GM21360 (cell line): ENCODE measurements around the gene GRIK2.
"Not testable (repeated sequence)": the region's sequence is repeated elsewhere in the genome, so short reads cannot be mapped to it uniquely, and the experiment has no call there.

Experiments
- ATAC-seq: cut with Tn5 transposase; IDR thresholded peaks from one replicate; pipeline ENCODE4 v1.9.1; 2021; ENCODE audit warnings: mild to moderate bottlenecking, moderate library complexity; ENCODE audit not compliant: unreplicated experiment

The GRIK2 gene

GRCh38 chr6:101614774-101615173 is 221.3 kb downstream of the GRIK2 start:
- no peak for ATAC-seq

GRCh38 chr6:101626269-101626668 is 232.8 kb downstream of the GRIK2 start:
- no peak for ATAC-seq

DNA sequence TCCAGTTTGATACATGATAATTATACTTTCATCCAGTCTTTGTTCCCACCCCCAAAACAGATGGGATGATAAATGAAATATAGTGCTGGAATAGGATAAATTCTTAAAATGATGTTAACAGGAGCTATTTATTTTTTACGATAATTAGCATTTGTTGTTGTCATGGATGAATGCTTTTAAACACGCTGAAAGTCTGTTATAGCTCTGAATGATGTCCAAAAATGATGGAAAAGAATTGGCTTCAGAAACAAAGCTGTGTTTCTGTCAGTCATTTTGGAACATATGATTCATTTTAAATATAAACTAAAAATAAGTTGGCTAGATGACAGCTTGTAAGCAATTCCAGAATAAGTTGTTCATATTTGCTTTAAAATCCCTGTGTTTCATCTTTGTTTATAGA is 237.4 kb downstream of the GRIK2 start:
- no peak for ATAC-seq

GRCh38 chr6:101633081-101633480 is 239.6 kb downstream of the GRIK2 start:
- ATAC-seq, result no peak

DNA sequence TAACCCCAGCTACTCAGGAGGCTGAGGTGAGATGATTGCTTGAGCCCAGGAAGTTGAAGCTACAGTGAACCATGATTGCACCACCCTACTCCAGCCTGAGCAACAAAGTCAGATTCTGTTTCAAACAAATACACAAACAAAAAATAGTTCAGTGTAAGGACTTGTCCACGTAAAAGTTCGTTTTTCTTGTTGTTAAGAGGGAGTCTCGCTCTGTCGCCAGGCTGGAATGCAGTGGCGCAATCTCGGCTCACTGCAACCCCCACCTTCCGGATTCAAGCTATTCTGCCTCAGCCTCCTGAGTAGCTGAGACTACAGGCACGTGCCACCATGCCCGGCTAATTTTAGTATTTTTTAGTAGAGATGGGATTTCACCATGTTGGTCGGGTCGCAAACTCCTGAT is 245.4 kb downstream of the GRIK2 start:
- not testable (repeated sequence) for ATAC-seq

GRCh38 chr6:101640131-101640530 is 246.6 kb downstream of the GRIK2 start:
- ATAC-seq, result no peak

- ATAC-seq, result no peak
Observed at GRCh38 chr6:101645770-101646169, 252.3 kb downstream of the GRIK2 start.

GRCh38 chr6:101650402-101651100 is 257.0 kb downstream of the GRIK2 start:
- no peak for ATAC-seq

- ATAC-seq, result no peak
Observed at GRCh38 chr6:101652079-101652478, 258.6 kb downstream of the GRIK2 start.

DNA sequence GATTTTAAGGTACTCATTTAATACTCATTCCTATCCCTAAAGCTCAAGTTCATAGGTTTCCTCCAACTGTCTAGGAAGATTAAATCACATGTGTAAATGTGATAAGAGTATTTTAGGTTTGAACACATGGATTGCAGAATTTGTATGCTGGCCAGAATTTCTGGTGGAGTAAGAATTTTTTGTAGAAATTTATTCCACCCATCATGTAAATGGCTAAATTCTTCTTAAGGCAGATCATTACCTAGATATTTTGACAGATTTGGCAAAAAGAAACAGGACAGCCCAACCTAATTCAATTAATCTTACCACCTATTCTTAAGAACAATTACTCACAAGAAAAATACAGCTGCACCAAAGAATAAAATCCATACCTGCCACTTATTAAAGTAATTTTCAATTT is 261.6 kb downstream of the GRIK2 start:
- ATAC-seq, result no peak

DNA sequence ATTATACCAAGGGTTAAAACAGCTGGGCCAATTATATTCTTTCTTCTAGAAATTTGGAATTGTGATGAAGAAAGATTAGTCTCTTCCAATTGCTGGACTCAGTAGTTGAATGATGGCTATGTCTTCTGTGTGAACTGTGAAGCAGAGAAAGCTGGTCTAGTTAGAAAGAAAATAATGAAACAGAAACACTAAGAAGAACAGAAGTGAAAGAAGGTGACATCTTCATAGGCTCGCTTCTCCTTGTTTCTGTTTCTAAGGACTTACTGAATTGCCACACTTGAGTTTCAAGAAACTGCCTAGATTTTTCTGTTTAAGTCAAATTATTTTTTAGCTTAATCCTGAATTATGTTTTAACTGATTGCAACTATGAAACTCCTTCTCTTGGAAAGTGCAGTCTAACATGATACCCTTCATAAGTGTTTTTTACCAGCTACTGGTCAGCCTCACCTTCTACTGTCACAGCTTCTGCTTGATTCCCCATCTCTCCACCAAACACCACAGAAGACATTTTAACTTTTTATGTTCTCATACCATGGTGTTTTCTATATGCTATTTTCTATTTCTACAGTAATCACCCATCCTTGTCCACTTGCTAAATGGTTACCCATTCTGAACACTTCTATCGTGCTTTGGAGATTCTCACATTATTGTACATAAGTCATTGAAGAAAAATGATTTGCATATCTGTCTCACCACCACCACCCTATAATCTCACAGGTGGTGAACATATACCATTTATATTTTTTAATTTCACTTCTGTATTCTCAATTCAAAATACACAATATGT is 268.8 kb downstream of the GRIK2 start:
- ATAC-seq, result no peak

- ATAC-seq, result no peak
Observed at GRCh38 chr6:101663100-101663499, 269.6 kb downstream of the GRIK2 start.

DNA sequence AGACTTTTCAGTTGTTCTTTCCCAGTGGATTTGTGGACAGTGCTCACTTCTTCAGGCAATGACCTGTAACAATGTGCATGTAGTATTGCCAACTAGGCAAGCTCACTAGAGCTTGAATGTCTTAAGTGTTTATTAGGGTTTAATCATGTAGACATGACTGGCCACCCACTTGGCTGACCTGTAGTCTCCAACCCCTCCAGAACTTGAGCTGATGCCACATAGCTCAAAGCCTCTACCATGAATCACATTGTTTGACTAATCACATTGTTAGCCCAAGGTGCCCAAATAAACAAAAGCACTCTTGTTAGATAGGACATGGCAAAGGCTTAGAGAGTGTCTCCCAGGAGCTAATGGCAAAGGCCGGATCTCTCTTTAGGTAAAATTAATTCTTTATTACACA is 272.7 kb downstream of the GRIK2 start:
- no peak for ATAC-seq

GRCh38 chr6:101668496-101669030 is 275.1 kb downstream of the GRIK2 start:
- ATAC-seq, result no peak

GRCh38 chr6:101676187-101676586 is 282.7 kb downstream of the GRIK2 start:
- ATAC-seq, result no peak

- ATAC-seq, result no peak
Observed at GRCh38 chr6:101682937-101683336, 289.4 kb downstream of the GRIK2 start.

DNA sequence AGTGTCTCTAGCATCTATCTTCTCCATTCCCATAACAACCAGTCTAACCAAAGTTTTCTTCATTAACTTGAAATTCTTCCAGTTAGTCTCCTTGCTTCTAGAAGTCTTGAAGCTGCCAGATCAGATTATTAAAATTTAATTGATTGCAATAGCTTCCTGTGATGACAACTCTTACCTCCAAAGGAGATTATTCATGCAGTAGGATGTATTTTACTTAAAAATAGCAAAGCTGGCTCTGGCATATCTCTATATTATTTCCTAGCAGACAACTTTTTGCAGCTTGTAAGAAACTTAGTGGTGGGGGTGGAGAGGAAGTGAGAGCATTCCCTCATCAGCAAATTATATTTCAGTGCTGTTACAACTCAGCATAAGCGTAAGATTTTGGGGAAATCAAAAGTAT is 290.4 kb downstream of the GRIK2 start:
- no peak for ATAC-seq

DNA sequence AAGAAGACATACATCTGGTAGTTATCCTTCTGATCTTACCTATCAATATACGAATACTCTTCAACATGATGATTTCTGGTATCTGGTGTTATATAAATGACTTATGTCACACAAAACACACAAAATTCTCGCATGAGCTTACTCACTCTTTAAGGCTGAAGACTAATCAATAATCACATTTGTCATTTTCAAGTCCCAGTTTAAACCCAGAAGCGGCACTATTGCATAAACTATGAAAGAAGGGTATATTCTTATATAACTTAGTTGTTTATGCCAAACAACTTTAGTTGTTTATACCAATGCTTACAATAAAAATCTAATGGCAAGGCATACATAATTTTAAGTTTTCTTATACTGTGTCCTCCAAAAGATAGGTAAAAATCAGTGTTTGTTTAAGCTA is 293.1 kb downstream of the GRIK2 start:
- no peak for ATAC-seq

- ATAC-seq, result no peak
Observed at GRCh38 chr6:101689156-101689555, 295.6 kb downstream of the GRIK2 start.

GRCh38 chr6:101689695-101690094 is 296.2 kb downstream of the GRIK2 start:
- ATAC-seq, result no peak

GRCh38 chr6:101700655-101701054 is 307.1 kb downstream of the GRIK2 start:
- no peak for ATAC-seq

DNA sequence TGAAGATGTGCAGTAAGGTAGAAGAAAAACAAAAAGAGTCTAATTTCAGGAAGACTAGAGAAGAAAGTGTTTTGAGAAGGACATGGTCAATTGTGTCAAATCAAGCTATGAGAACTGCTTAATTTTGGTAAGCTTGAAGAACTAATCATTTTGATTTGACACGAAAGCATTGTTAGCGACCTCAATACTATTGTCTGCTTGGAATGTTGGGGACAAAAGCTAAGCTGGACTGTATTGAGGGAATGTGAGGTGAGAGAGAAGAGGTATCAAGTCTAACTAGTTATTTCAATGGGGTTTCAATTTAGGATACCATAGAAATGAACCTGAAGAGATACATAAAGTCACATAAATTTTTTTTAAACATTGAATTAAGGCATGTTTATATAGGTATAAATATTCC is 309.8 kb downstream of the GRIK2 start:
- no peak for ATAC-seq
